Thyroid gland (tissue), 4 donors: ENCODE data around the gene C9orf72. TPM values are rescaled to one million over a fixed set of nuclear protein-coding genes. Genes with fewer than 3 reads are reported as not detected.

Experiments used
- DNase-seq, 2 donors: peaks; one replicate each; pipeline ENCODE4 v3.0.0-alpha.2; 2019
- H3K27ac ChIP-seq, 3 donors: fragments of 200-600 bp; sonication (generic); 1 replicate in 2 of 3; 2 replicates in 1 of 3; pipeline ENCODE4 v1.5.1; 2016 to 2019; ENCODE audit warnings: mild to moderate bottlenecking in 1 of 3, moderate library complexity in 1 of 3
- H3K27me3 ChIP-seq: fragments of 200-600 bp; sonication (generic); one replicate; pipeline ENCODE4 v1.5.1; 2019
- H3K36me3 ChIP-seq, 2 donors: fragments of 200-600 bp; sonication (generic); one replicate each; pipeline ENCODE4 v1.5.1; 2016 to 2019
- H3K4me1 ChIP-seq, 2 donors: fragments of 200-600 bp; sonication (generic); one replicate each; pipeline ENCODE4 v1.5.1; 2017 to 2019
- H3K4me3 ChIP-seq, 3 donors: fragments of 200-600 bp; sonication (generic); replicated peaks in 1 of 3; 1 replicate in 2 of 3; 2 replicates in 1 of 3; pipeline ENCODE4 v1.5.1; 2016; ENCODE audit warnings: mild to moderate bottlenecking in 1 of 3
- H3K9me3 ChIP-seq: fragments of 200-600 bp; sonication (generic); one replicate; pipeline ENCODE4 v1.5.1; 2017
- CTCF ChIP-seq, 6 experiments: fragments of 200-600 bp in 3 of 6; fragments of 450-650 bp in 3 of 6; sonication (generic) in 3 of 6; IDR thresholded peaks; one replicate each; pipeline ENCODE4 v1.5.1; 2016 to 2019; ENCODE audit warnings: antibody characterized with exemption in 6 of 6, mild to moderate bottlenecking in 2 of 6, inconsistent platforms in 1 of 6, moderate library complexity in 1 of 6
- POLR2A ChIP-seq, 2 donors: fragments of 450-650 bp; IDR thresholded peaks; one replicate each; pipeline ENCODE4 v1.6.1; 2017; ENCODE audit warnings: antibody characterized with exemption in 2 of 2, mild to moderate bottlenecking in 2 of 2, moderate library complexity in 1 of 2
- WGBS, 2 donors: methylation state at CpG; one replicate each; pipeline ENCODE4 v1.1.5; 2017; 5-methylcytosine and 5-hydroxymethylcytosine counted together
- intact Hi-C: fragments of 100-400 bp; cut with DNase I; formaldehyde crosslinking; loops from one replicate; pipeline ENCODE4 v1.15.1; 2023
- total RNA-seq, 4 donors: library from RNA; depleted of rRNA; stranded (reverse); fragments of >200 nt; gene quantifications; one replicate each; pipeline ENCODE4 v1.2.3, GENCODE V29; 2016

The C9orf72 gene
- total RNA-seq, 4 donors from 2014 or later = 26.1 to 58.0 (median 49.5) TPM

- DNase-seq = no peak
- WGBS, 2 donors = 89 to 96% methylated on average over 4 of the region's 4 CpGs
- Histone ChIP-seq H3K9me3 (no peaks in the 10 kb centered on the region), H3K4me3 (no peak overlapping the region), H3K27me3 (no peaks in the 10 kb centered on the region), H3K4me1 (no peaks in the 10 kb centered on the region), H3K36me3 (peaks cover 0 to 3% of the 10 kb centered on the region in 2 donors), H3K27ac (no peak overlapping the region)
- intact Hi-C loops = no loop called here
- no peak for TF ChIP-seq POLR2A (IDR thresholded peaks at IDR 0.05)
- TF ChIP-seq CTCF (IDR thresholded peaks at IDR 0.05) = no peak
Observed at GRCh38 chr9:27563738-27564430, 9.4 kb downstream of the C9orf72 start.

GRCh38 chr9:27561685-27562084, 11.6 kb downstream of the C9orf72 start:
- H3K9me3 ChIP-seq = no peaks in the 10 kb centered on the region
- intact Hi-C loops = no loop called here
- no peak overlapping the region for H3K27ac ChIP-seq
- WGBS, 2 donors = 80 to 84% methylated on average over 3 of the region's 3 CpGs
- H3K27me3 ChIP-seq = no peaks in the 10 kb centered on the region
- peaks cover 0 to 13% of the 10 kb centered on the region in 2 donors for H3K36me3 ChIP-seq
- H3K4me3 ChIP-seq = no peak overlapping the region
- H3K4me1 ChIP-seq = no peaks in the 10 kb centered on the region
- no peak for TF ChIP-seq POLR2A (IDR thresholded peaks at IDR 0.05)
- TF ChIP-seq CTCF (IDR thresholded peaks at IDR 0.05) = no peak
- DNase-seq = no peak

- intact Hi-C loops = no loop called here
- DNase-seq = no peak
- Histone ChIP-seq H3K36me3 (peaks cover 7 to 23% of the 10 kb centered on the region in 2 donors), H3K4me3 (no peak overlapping the region), H3K4me1 (no peaks in the 10 kb centered on the region), H3K9me3 (no peaks in the 10 kb centered on the region), H3K27ac (no peak overlapping the region), H3K27me3 (no peaks in the 10 kb centered on the region)
- TF ChIP-seq CTCF (IDR thresholded peaks at IDR 0.05) (no peak), POLR2A (IDR thresholded peaks at IDR 0.05) (no peak)
Observed at GRCh38 chr9:27560457-27560856, 12.8 kb downstream of the C9orf72 start.

GRCh38 chr9:27558307-27558706, 15.0 kb downstream of the C9orf72 start:
- DNase-seq = no peak
- H3K4me1 ChIP-seq = no peaks in the 10 kb centered on the region
- H3K36me3 ChIP-seq = peaks cover 7 to 23% of the 10 kb centered on the region in 2 donors
- no peaks in the 10 kb centered on the region for H3K9me3 ChIP-seq
- no peak overlapping the region for H3K4me3 ChIP-seq
- H3K27ac ChIP-seq = no peak overlapping the region
- intact Hi-C loops = no loop called here
- no peaks in the 10 kb centered on the region for H3K27me3 ChIP-seq
- no peak for TF ChIP-seq CTCF (IDR thresholded peaks at IDR 0.05)

- intact Hi-C loops = no loop called here
- DNase-seq = no peak
- Histone ChIP-seq H3K36me3 (peaks cover 7 to 23% of the 10 kb centered on the region in 2 donors), H3K4me1 (no peaks in the 10 kb centered on the region), H3K27ac (no peak overlapping the region), H3K4me3 (no peak overlapping the region), H3K9me3 (no peaks in the 10 kb centered on the region), H3K27me3 (no peaks in the 10 kb centered on the region)
- TF ChIP-seq CTCF (IDR thresholded peaks at IDR 0.05) (no peak), POLR2A (IDR thresholded peaks at IDR 0.05) (no peak)
- 94% methylated on average over 8 of the region's 8 CpGs for WGBS, 2 donors
Observed at GRCh38 chr9:27556470-27556869, 16.8 kb downstream of the C9orf72 start.
